Gastrocnemius medialis (tissue), 4 donors: Measurements from ENCODE around the gene PAXX. TPM values are rescaled to one million over a fixed set of nuclear protein-coding genes. Genes with fewer than 3 reads are reported as not detected.
"Not testable (repeated sequence)": the region's sequence is repeated elsewhere in the genome, so short reads cannot be mapped to it uniquely, and the experiment has no call there.

Experiments used
- ATAC-seq, 2 donors: fragments of 150-250 bp; one replicate each; pipeline ENCODE4 v1.9.1; 2016
- DNase-seq, 2 donors: peaks; one replicate each; pipeline ENCODE4 v3.0.0-alpha.2; 2019
- H3K27ac ChIP-seq, 4 donors: fragments of 200-600 bp; sonication (generic); 1 replicate in 1 of 4; 2 replicates in 3 of 4; pipeline ENCODE4 v1.5.1; 2016 to 2018; ENCODE audit warnings: mild to moderate bottlenecking in 2 of 4, moderate library complexity in 1 of 4
- H3K27me3 ChIP-seq, 3 donors: fragments of 200-600 bp; sonication (generic) in 2 of 3; 1 replicate in 1 of 3; 2 replicates in 2 of 3; pipeline versions ENCODE4 v1.5.1 to v1.6.0; 2016 to 2019; ENCODE audit warnings: mild to moderate bottlenecking in 1 of 3, moderate library complexity in 1 of 3
- H3K36me3 ChIP-seq, 2 donors: fragments of 200-600 bp; sonication (generic) in 1 of 2; one replicate each; pipeline ENCODE4 v1.5.1; 2017 to 2018
- H3K4me1 ChIP-seq, 2 donors: fragments of 200-600 bp; sonication (generic) in 1 of 2; one replicate each; pipeline ENCODE4 v1.5.1; 2016 to 2017; ENCODE audit warnings: mild to moderate bottlenecking in 2 of 2
- H3K4me3 ChIP-seq, 4 donors: fragments of 200-600 bp; sonication (generic) in 3 of 4; 1 replicate in 1 of 4; 2 replicates in 3 of 4; pipeline ENCODE4 v1.5.1; 2016 to 2019; ENCODE audit warnings: mild to moderate bottlenecking in 2 of 4
- H3K9me3 ChIP-seq, 3 donors: fragments of 200-600 bp; sonication (generic) in 2 of 3; 1 replicate in 1 of 3; 2 replicates in 2 of 3; pipeline ENCODE4 v1.5.1; 2016 to 2019
- CTCF ChIP-seq, 5 experiments: fragments of 450-650 bp in 3 of 5; fragments of 200-600 bp in 2 of 5; sonication (generic) in 2 of 5; IDR thresholded peaks in 4 of 5; conservative IDR thresholded peaks in 1 of 5; 1 replicate in 4 of 5; 2 replicates in 1 of 5; pipeline ENCODE4 v1.5.1; 2016 to 2019; ENCODE audit warnings: antibody characterized with exemption in 5 of 5, mild to moderate bottlenecking in 3 of 5, moderate library complexity in 3 of 5
- POLR2A ChIP-seq, 2 donors: fragments of 450-650 bp; IDR thresholded peaks; one replicate each; pipeline ENCODE4 v1.6.1; 2017; ENCODE audit warnings: antibody characterized with exemption in 2 of 2, mild to moderate bottlenecking in 2 of 2, moderate library complexity in 2 of 2
- in situ Hi-C, 4 donors: fragments of 200-750 bp; cut with MboI; loops; one replicate each; pipeline versions ENCODE4 v1.15.0 to v1.8.0; 2017; ENCODE audit warnings: low sequenced_read_pairs in 4 of 4
- intact Hi-C: fragments of 100-400 bp; cut with DNase I; formaldehyde crosslinking; loops from one replicate; pipeline ENCODE4 v1.15.1; 2023; ENCODE audit warnings: low total_unique reads
- total RNA-seq, 4 donors: library from RNA; depleted of rRNA; stranded (reverse); fragments of >200 nt; gene quantifications; one replicate each; pipeline versions ENCODE4 v1.1.0 to v1.2.3, GENCODE V29; 2016

The PAXX gene
- total RNA-seq, 4 donors from 2014 or later: 10.8 to 15.6 (median 14.6) TPM

GRCh38 chr9:137002646-137003041, 10.4 kb downstream of the PAXX start:
- no peak for DNase-seq
- Histone ChIP-seq H3K27ac (no peak overlapping the region), H3K36me3 (no peaks in the 10 kb centered on the region), H3K4me1 (no peaks in the 10 kb centered on the region), H3K4me3 (no peak overlapping the region), H3K9me3 (no peaks in the 10 kb centered on the region), H3K27me3 (no peaks in the 10 kb centered on the region)
- in situ Hi-C loops (no loop called here), intact Hi-C loops (no loop called here)
- no peak for ATAC-seq
- TF ChIP-seq POLR2A (IDR thresholded peaks at IDR 0.05) (no peak), CTCF (IDR thresholded peaks at IDR 0.05 in 4 of 5, conservative IDR thresholded peaks at IDR 0.05 in 1 of 5) (no peak)

GRCh38 chr9:137004285-137004684, 12.1 kb downstream of the PAXX start:
- in situ Hi-C loops, DNase-seq, intact Hi-C loops: not testable (repeated sequence)

GRCh38 chr9:137006116-137007003, 14.1 kb downstream of the PAXX start:
- ATAC-seq (no peak), DNase-seq (no peak)
- Histone ChIP-seq H3K27ac (no peak overlapping the region), H3K36me3 (peaks cover 0 to 12% of the 10 kb centered on the region in 2 donors), H3K4me1 (no peaks in the 10 kb centered on the region), H3K27me3 (no peaks in the 10 kb centered on the region), H3K4me3 (no peak overlapping the region), H3K9me3 (no peaks in the 10 kb centered on the region)
- TF ChIP-seq CTCF (IDR thresholded peaks at IDR 0.05 in 4 of 5, conservative IDR thresholded peaks at IDR 0.05 in 1 of 5): no peak
- TF ChIP-seq POLR2A (IDR thresholded peaks at IDR 0.05): no peak
- in situ Hi-C loops: no loop called here
- intact Hi-C loops: no loop called here

More at GRCh38 chr9:137004285-137004684, 12.1 kb downstream of the PAXX start:
- H3K36me3 ChIP-seq, H3K4me1 ChIP-seq, ATAC-seq, H3K27ac ChIP-seq, H3K27me3 ChIP-seq, H3K4me3 ChIP-seq, H3K9me3 ChIP-seq: not testable (repeated sequence)
- peak in 3 of 5 experiments; percentile 17 to 47 (median 23) for TF ChIP-seq CTCF (IDR thresholded peaks at IDR 0.05 in 4 of 5, conservative IDR thresholded peaks at IDR 0.05 in 1 of 5)

- H3K4me1 ChIP-seq: no peaks in the 10 kb centered on the region
- in situ Hi-C loops: no loop called here
- peaks cover 0 to 19% of the 10 kb centered on the region in 2 donors for H3K36me3 ChIP-seq
- no peak overlapping the region for H3K27ac ChIP-seq
- TF ChIP-seq POLR2A (IDR thresholded peaks at IDR 0.05): no peak
- TF ChIP-seq CTCF (IDR thresholded peaks at IDR 0.05 in 4 of 5, conservative IDR thresholded peaks at IDR 0.05 in 1 of 5): no peak
- intact Hi-C loops: no loop called here
- no peaks in the 10 kb centered on the region for H3K9me3 ChIP-seq
- ATAC-seq (no peak), DNase-seq (no peak)
- no peak overlapping the region for H3K4me3 ChIP-seq
- no peaks in the 10 kb centered on the region for H3K27me3 ChIP-seq
Observed at GRCh38 chr9:137007108-137007815, 15.0 kb downstream of the PAXX start.
